ENCODE data around the gene PCDH15.

GRCh38 chr10:54478601-54479000 lies 322.4 kb downstream of the PCDH15 start:
- TF ChIP-seq ZNF274 (IDR thresholded peaks at IDR 0.05; ENCODE audit: low read depth, low read length) (no peak), YY1 (IDR thresholded peaks at IDR 0.05; ENCODE audit: insufficient read depth, insufficient read length) (no peak)

Measured in NT2/D1 (cell line).